ENCODE data around the gene CDC42BPG. TPM values are rescaled to one million over a fixed set of nuclear protein-coding genes. Genes with fewer than 3 reads are reported as not detected.

Gene CDC42BPG
- total and polyA plus RNA-seq, 10 of the 15 experiments (the other 5 are each of a cell fraction or from before 2014, with no cell fraction given): 0.02 to 1.3 (median 0.09) TPM; not detected in 1

GRCh38 chr11:64877390-64878222 is 33.2 kb upstream of the CDC42BPG start (continued):
- TF ChIP-seq CUX1 (IDR thresholded peaks at IDR 0.05; ENCODE audit: insufficient replicate concordance, low read depth, low read length) (no peak), CREM (IDR thresholded peaks at IDR 0.05; ENCODE audit: low read depth) (no peak), YY1 (IDR thresholded peaks at IDR 0.05; ENCODE audit: low read depth, low read length) (peak; percentile 40; the same call in 1 of the 2 replicates), CBFB (IDR thresholded peaks at IDR 0.05; ENCODE audit: low read depth) (peak; percentile 81; the same call in 1 of the 2 replicates), SKIL (IDR thresholded peaks at IDR 0.05; ENCODE audit: low read depth, poor library complexity, severe bottlenecking) (peak; percentile 48), BACH1 (IDR thresholded peaks at IDR 0.05; ENCODE audit: borderline replicate concordance) (0 out of 2 replicates have a peak, but pooled peaks have one; percentile 45), TAF1 (IDR thresholded peaks at IDR 0.05; ENCODE audit: borderline replicate concordance, low read depth, low read length) (0 out of 2 replicates have a peak, but pooled peaks have one; percentile 41), MTA2 (IDR thresholded peaks at IDR 0.05; ENCODE audit: low read depth) (peak; percentile 20), MEF2B (IDR thresholded peaks at IDR 0.05; ENCODE audit: partially characterized antibody, poor library complexity, severe bottlenecking) (peak; percentile 96), POLR2AphosphoS5 (IDR thresholded peaks at IDR 0.05; ENCODE audit: low read length) (0 out of 2 replicates have a peak, but pooled peaks have one; percentile 10), KLF5 (IDR thresholded peaks at IDR 0.05; ENCODE audit: partially characterized antibody) (no peak), IKZF2 (IDR thresholded peaks at IDR 0.05) (peak; percentile 64 to 77; a peak in 2 of 4 replicates), NBN (IDR thresholded peaks at IDR 0.05) (peak; percentile 54; the same call in 1 of the 2 replicates), BHLHE40 (IDR thresholded peaks at IDR 0.05; ENCODE audit: borderline replicate concordance in 1 of 2, low read depth in 2 of 2, low read length in 1 of 2) (peak in 1 of 2 experiments; percentile 51; a peak in 2 of 4 replicates), RELB (IDR thresholded peaks at IDR 0.05; ENCODE audit: low read depth) (peak; percentile 43; the same call in 1 of the 2 replicates), BCL3 (IDR thresholded peaks at IDR 0.05; ENCODE audit: borderline replicate concordance, insufficient read depth, low read depth, low read length, poor library complexity, severe bottlenecking) (peak; percentile 60), POU2F2 (IDR thresholded peaks at IDR 0.05; ENCODE audit: borderline replicate concordance, low read depth, low read length) (peak; percentile 72; the same call in 1 of the 3 replicates)
